HepG2 (cell line): ENCODE measurements around the gene SP5. TPM values are rescaled to one million over a fixed set of nuclear protein-coding genes. Genes with fewer than 3 reads are reported as not detected.
A peak's percentile ranks its signal among the peaks of the same experiment; 100 is the strongest.

Experiments
- AGO2 ChIP-seq: fragments of 200-400 bp; formaldehyde crosslinking; optimal IDR thresholded peaks from 2 replicates; pipeline ENCODE3; 2017; ENCODE audit warnings: mild to moderate bottlenecking, low read depth, low read length, moderate library complexity
- AHR ChIP-seq: IDR thresholded peaks from 2 replicates; pipeline ENCODE4 v1.6.1; 2018; ENCODE audit warnings: missing genetic modification reagents, missing compliant biosample characterization
- NCOA5 ChIP-seq: sonication (generic); formaldehyde crosslinking; IDR thresholded peaks from 2 replicates; pipeline ENCODE4 v1.4.0; 2020; ENCODE audit warnings: missing genetic modification reagents
- NFYB ChIP-seq: sonication (generic); formaldehyde crosslinking; IDR thresholded peaks from 2 replicates; pipeline ENCODE4 v1.4.0; 2020; ENCODE audit warnings: missing genetic modification reagents
- PHF20 ChIP-seq: sonication (generic); formaldehyde crosslinking; IDR thresholded peaks from 2 replicates; pipeline ENCODE4 v1.5.0; 2020; ENCODE audit warnings: mild to moderate bottlenecking, missing genetic modification reagents
- RBM22 ChIP-seq: fragments of 200-400 bp; formaldehyde crosslinking; optimal IDR thresholded peaks from 2 replicates; pipeline ENCODE3; 2017; ENCODE audit warnings: mild to moderate bottlenecking, low read length, moderate library complexity
- ZNF3 ChIP-seq: IDR thresholded peaks from 2 replicates; pipeline ENCODE4 v1.7.0; 2017; ENCODE audit warnings: inconsistent platforms
- ZNF550 ChIP-seq: sonication (generic); formaldehyde crosslinking; IDR thresholded peaks from 2 replicates; pipeline ENCODE4 v1.4.0; 2020; ENCODE audit warnings: mild to moderate bottlenecking, missing genetic modification reagents, borderline replicate concordance
- ZNF614 ChIP-seq: IDR thresholded peaks from 2 replicates; pipeline ENCODE4 v1.6.1; 2018; ENCODE audit warnings: missing biosample characterization, missing genetic modification reagents, inconsistent platforms, borderline replicate concordance
- ZNF777 ChIP-seq: sonication (generic); formaldehyde crosslinking; IDR thresholded peaks from 2 replicates; pipeline ENCODE4 v1.4.0; 2020; ENCODE audit warnings: missing genetic modification reagents
- polyA plus RNA-seq, 8 experiments: library from polyadenylated mRNA; depleted of rRNA in 3 of 8; stranded (reverse) in 7 of 8; unstranded in 1 of 8; fragments of >200 nt; fragmentation: Illumina TruSeq in 4 of 8; extraction: Trizol in 4 of 8; gene quantifications; 2 replicates each; pipeline versions ENCODE4 v1.2.1 to v1.2.3, GENCODE V29; 2011 to 2016; ENCODE audit warnings: low read depth in 4 of 8, missing spikeins in 1 of 8, mixed read lengths in 1 of 8; ENCODE audit not compliant: insufficient read depth in 1 of 8
- total RNA-seq, 5 experiments: library from RNA; depleted of rRNA; stranded (reverse); fragments of >200 nt; fragmentation: Illumina TruSeq; extraction: Trizol; gene quantifications; 2 replicates each; pipeline ENCODE4 v1.2.3, GENCODE V29; 2016; ENCODE audit warnings: low read depth in 1 of 5
- TF ChIP-seq, protein P1 (sequence below): IDR thresholded peaks from 2 replicates; pipeline ENCODE4 v1.4.0; 2020; ENCODE audit warnings: mild to moderate bottlenecking, missing genetic modification reagents
- TF ChIP-seq, protein P2 (sequence below): sonication (generic); formaldehyde crosslinking; IDR thresholded peaks from 2 replicates; pipeline ENCODE4 v1.5.0; 2020; ENCODE audit warnings: missing genetic modification reagents
- TF ChIP-seq, protein P3 (sequence below): sonication (generic); formaldehyde crosslinking; IDR thresholded peaks from 2 replicates; pipeline ENCODE4 v1.8.0; 2022; ENCODE audit warnings: mild to moderate bottlenecking, missing genetic modification reagents
- TF ChIP-seq, protein P4 (sequence below): sonication (generic); formaldehyde crosslinking; IDR thresholded peaks from 2 replicates; pipeline ENCODE4 v1.5.0; 2020; ENCODE audit warnings: mild to moderate bottlenecking, missing genetic modification reagents
- TF ChIP-seq, protein P5 (sequence below): sonication (generic); formaldehyde crosslinking; conservative IDR thresholded peaks from 2 replicates; pipeline ENCODE4 v1.4.0; 2020; ENCODE audit warnings: missing genetic modification reagents
- TF ChIP-seq, protein P6 (sequence below): sonication (generic); formaldehyde crosslinking; conservative IDR thresholded peaks from 2 replicates; pipeline ENCODE4 v1.8.0; 2022; ENCODE audit warnings: missing genetic modification reagents

SP5 gene
- total and polyA plus RNA-seq, 2 of the 13 experiments (the other 11 are each of a cell fraction or from before 2014, with no cell fraction given): 50.8 to 119 TPM

DNA sequence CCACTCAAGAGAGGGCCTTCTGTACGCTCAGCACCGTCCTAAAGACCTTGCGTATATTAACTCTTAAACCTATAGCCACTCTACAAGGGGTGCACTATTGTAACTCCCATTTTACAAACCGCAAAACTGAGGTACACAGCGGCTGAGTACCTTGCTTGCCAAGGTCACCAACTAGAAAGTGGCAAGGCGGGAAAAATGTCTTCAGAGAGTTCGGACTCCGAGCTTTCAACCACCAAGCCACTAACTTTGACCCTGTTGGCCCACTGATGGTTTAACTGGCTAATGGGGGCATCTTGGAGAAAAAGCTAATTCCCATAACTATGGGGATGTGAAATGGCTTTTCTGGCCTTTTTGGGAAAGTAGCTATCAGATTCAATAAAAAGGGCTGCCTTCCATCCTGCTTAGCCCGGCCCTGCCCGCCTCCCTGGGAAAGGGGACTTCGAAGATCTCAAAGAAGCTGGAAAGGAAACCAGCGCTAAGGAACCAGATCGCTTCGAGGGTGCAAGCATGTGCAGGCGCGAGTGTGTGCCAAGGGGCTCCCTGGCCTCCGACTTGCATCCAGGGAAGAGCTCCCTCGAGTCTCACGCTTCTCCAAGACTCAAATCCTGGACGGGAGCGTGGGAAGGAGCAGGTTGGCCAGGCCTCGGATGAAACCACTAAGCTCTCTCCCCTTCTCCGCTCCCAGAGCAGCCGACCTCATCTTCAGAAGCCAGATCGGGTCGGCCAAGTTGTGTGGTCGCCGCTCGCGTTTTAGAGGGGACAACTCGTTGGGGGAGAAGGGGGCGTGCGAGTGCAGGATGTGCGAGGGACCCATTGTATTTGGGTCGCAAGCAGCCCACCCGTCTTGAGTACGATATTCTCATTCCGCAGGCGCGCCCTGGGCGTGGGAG is 2.2 kb upstream of the SP5 start (continued):
- TF ChIP-seq, protein P1, sequence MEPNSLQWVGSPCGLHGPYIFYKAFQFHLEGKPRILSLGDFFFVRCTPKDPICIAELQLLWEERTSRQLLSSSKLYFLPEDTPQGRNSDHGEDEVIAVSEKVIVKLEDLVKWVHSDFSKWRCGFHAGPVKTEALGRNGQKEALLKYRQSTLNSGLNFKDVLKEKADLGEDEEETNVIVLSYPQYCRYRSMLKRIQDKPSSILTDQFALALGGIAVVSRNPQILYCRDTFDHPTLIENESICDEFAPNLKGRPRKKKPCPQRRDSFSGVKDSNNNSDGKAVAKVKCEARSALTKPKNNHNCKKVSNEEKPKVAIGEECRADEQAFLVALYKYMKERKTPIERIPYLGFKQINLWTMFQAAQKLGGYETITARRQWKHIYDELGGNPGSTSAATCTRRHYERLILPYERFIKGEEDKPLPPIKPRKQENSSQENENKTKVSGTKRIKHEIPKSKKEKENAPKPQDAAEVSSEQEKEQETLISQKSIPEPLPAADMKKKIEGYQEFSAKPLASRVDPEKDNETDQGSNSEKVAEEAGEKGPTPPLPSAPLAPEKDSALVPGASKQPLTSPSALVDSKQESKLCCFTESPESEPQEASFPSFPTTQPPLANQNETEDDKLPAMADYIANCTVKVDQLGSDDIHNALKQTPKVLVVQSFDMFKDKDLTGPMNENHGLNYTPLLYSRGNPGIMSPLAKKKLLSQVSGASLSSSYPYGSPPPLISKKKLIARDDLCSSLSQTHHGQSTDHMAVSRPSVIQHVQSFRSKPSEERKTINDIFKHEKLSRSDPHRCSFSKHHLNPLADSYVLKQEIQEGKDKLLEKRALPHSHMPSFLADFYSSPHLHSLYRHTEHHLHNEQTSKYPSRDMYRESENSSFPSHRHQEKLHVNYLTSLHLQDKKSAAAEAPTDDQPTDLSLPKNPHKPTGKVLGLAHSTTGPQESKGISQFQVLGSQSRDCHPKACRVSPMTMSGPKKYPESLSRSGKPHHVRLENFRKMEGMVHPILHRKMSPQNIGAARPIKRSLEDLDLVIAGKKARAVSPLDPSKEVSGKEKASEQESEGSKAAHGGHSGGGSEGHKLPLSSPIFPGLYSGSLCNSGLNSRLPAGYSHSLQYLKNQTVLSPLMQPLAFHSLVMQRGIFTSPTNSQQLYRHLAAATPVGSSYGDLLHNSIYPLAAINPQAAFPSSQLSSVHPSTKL (CRISPR knock-in tag): no peak
- TF ChIP-seq ZNF3 (CRISPR knock-in tag) (no peak), NFYB (CRISPR knock-in tag) (no peak), ZNF614 (no peak), AHR (peak; percentile 44; the same call in 1 of the 2 replicates), AGO2 (no peak), ZNF550 (CRISPR knock-in tag) (0 out of 2 replicates have a peak, but pooled peaks have one; percentile 52), ZNF777 (no peak; the same call in 1 of the 2 replicates), NCOA5 (CRISPR knock-in tag) (0 out of 2 replicates have a peak, but pooled peaks have one; percentile 11), PHF20 (CRISPR knock-in tag) (no peak), RBM22 (no peak)
- TF ChIP-seq, protein P2, sequence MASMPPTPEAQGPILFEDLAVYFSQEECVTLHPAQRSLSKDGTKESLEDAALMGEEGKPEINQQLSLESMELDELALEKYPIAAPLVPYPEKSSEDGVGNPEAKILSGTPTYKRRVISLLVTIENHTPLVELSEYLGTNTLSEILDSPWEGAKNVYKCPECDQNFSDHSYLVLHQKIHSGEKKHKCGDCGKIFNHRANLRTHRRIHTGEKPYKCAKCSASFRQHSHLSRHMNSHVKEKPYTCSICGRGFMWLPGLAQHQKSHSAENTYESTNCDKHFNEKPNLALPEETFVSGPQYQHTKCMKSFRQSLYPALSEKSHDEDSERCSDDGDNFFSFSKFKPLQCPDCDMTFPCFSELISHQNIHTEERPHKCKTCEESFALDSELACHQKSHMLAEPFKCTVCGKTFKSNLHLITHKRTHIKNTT (CRISPR knock-in tag): no peak
- TF ChIP-seq, protein P3, sequence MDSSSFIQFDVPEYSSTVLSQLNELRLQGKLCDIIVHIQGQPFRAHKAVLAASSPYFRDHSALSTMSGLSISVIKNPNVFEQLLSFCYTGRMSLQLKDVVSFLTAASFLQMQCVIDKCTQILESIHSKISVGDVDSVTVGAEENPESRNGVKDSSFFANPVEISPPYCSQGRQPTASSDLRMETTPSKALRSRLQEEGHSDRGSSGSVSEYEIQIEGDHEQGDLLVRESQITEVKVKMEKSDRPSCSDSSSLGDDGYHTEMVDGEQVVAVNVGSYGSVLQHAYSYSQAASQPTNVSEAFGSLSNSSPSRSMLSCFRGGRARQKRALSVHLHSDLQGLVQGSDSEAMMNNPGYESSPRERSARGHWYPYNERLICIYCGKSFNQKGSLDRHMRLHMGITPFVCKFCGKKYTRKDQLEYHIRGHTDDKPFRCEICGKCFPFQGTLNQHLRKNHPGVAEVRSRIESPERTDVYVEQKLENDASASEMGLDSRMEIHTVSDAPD (CRISPR knock-in tag): peak; percentile 73; the same call in 1 of the 2 replicates
- TF ChIP-seq, protein P4, sequence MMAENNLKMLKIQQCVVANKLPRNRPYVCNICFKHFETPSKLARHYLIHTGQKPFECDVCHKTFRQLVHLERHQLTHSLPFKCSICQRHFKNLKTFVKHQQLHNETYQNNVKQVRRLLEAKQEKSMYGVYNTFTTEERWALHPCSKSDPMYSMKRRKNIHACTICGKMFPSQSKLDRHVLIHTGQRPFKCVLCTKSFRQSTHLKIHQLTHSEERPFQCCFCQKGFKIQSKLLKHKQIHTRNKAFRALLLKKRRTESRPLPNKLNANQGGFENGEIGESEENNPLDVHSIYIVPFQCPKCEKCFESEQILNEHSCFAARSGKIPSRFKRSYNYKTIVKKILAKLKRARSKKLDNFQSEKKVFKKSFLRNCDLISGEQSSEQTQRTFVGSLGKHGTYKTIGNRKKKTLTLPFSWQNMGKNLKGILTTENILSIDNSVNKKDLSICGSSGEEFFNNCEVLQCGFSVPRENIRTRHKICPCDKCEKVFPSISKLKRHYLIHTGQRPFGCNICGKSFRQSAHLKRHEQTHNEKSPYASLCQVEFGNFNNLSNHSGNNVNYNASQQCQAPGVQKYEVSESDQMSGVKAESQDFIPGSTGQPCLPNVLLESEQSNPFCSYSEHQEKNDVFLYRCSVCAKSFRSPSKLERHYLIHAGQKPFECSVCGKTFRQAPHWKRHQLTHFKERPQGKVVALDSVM (CRISPR knock-in tag): no peak
- TF ChIP-seq, protein P5, sequence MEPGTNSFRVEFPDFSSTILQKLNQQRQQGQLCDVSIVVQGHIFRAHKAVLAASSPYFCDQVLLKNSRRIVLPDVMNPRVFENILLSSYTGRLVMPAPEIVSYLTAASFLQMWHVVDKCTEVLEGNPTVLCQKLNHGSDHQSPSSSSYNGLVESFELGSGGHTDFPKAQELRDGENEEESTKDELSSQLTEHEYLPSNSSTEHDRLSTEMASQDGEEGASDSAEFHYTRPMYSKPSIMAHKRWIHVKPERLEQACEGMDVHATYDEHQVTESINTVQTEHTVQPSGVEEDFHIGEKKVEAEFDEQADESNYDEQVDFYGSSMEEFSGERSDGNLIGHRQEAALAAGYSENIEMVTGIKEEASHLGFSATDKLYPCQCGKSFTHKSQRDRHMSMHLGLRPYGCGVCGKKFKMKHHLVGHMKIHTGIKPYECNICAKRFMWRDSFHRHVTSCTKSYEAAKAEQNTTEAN: no peak
- TF ChIP-seq, protein P6, sequence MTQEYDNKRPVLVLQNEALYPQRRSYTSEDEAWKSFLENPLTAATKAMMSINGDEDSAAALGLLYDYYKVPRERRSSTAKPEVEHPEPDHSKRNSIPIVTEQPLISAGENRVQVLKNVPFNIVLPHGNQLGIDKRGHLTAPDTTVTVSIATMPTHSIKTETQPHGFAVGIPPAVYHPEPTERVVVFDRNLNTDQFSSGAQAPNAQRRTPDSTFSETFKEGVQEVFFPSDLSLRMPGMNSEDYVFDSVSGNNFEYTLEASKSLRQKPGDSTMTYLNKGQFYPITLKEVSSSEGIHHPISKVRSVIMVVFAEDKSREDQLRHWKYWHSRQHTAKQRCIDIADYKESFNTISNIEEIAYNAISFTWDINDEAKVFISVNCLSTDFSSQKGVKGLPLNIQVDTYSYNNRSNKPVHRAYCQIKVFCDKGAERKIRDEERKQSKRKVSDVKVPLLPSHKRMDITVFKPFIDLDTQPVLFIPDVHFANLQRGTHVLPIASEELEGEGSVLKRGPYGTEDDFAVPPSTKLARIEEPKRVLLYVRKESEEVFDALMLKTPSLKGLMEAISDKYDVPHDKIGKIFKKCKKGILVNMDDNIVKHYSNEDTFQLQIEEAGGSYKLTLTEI: no peak
